ENCODE measurements around the gene PRKN. TPM values are rescaled to one million over a fixed set of nuclear protein-coding genes. Genes with fewer than 3 reads are reported as not detected.

Gene PRKN
- total RNA-seq, 1 donor from 2014 or later = 1.3 TPM

DNA sequence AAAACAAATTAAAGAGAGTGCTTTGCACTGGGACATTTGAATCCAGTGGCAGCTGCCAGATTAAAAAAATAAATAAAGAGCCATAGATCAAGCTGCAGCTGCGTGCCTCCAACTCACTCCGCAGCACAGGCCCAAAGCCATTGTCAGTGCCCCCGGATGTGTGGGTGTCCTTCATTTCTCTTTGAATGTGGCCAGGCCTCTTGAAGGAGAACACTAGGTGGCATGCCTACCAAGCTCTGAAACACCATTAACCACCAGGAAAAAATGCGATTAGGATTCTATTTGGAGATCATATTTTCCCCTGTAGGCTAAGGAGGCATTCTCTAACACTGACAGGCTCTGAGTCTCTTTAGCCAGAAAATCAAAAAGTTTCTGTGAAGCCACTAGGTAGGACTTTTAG, 549.8 kb downstream of the PRKN start:
- no peaks in the 10 kb centered on the region for H3K36me3 Mint-ChIP-seq (ENCODE audit: low read depth, unreplicated experiment)
- H3K4me3 Mint-ChIP-seq (ENCODE audit: unreplicated experiment) = no peak overlapping the region
- Histone ChIP-seq H3K27me3 (ENCODE audit: insufficient read depth, low read length) (no peaks in the 10 kb centered on the region), H3K4me1 (ENCODE audit: insufficient read depth, low read length) (peaks cover 15% of the 10 kb centered on the region), H3K9me3 (ENCODE audit: insufficient read depth, low read depth, low read length) (no peaks in the 10 kb centered on the region), H3K36me3 (ENCODE audit: insufficient read depth, low read length) (no peaks in the 10 kb centered on the region), H3K79me2 (ENCODE audit: insufficient read depth, low read length) (no peaks in the 10 kb centered on the region), H2AFZ (ENCODE audit: low read depth, low read length) (no peak overlapping the region), H3K9ac (ENCODE audit: low read length) (no peak overlapping the region), H3K27ac (ENCODE audit: low read depth, low read length) (no peak overlapping the region), H3K4me2 (ENCODE audit: low read length) (no peak overlapping the region), H4K20me1 (ENCODE audit: insufficient read depth, low read length) (no peaks in the 10 kb centered on the region), H3K4me3 (ENCODE audit: insufficient read depth, low read depth, low read length) (no peak overlapping the region)
- no peak for TF ChIP-seq EZH2 (IDR thresholded peaks at IDR 0.05; ENCODE audit: insufficient read depth, low read length)
- TF ChIP-seq, protein P1, sequence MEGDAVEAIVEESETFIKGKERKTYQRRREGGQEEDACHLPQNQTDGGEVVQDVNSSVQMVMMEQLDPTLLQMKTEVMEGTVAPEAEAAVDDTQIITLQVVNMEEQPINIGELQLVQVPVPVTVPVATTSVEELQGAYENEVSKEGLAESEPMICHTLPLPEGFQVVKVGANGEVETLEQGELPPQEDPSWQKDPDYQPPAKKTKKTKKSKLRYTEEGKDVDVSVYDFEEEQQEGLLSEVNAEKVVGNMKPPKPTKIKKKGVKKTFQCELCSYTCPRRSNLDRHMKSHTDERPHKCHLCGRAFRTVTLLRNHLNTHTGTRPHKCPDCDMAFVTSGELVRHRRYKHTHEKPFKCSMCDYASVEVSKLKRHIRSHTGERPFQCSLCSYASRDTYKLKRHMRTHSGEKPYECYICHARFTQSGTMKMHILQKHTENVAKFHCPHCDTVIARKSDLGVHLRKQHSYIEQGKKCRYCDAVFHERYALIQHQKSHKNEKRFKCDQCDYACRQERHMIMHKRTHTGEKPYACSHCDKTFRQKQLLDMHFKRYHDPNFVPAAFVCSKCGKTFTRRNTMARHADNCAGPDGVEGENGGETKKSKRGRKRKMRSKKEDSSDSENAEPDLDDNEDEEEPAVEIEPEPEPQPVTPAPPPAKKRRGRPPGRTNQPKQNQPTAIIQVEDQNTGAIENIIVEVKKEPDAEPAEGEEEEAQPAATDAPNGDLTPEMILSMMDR (IDR thresholded peaks at IDR 0.05; ENCODE audit: insufficient read depth, low read depth, low read length) = peak; percentile 22
- no peaks in the 10 kb centered on the region for H3K9me3 Mint-ChIP-seq (ENCODE audit: unreplicated experiment)
- H3K27ac Mint-ChIP-seq (ENCODE audit: unreplicated experiment) = no peak overlapping the region
- H3K27me3 Mint-ChIP-seq (ENCODE audit: low read depth, unreplicated experiment) = no peaks in the 10 kb centered on the region
- no peaks in the 10 kb centered on the region for H3K4me1 Mint-ChIP-seq (ENCODE audit: low read depth, unreplicated experiment)
- FAIRE-seq = no peak
- DNase-seq (ENCODE audit: low read depth) = peak; percentile 29

DNA sequence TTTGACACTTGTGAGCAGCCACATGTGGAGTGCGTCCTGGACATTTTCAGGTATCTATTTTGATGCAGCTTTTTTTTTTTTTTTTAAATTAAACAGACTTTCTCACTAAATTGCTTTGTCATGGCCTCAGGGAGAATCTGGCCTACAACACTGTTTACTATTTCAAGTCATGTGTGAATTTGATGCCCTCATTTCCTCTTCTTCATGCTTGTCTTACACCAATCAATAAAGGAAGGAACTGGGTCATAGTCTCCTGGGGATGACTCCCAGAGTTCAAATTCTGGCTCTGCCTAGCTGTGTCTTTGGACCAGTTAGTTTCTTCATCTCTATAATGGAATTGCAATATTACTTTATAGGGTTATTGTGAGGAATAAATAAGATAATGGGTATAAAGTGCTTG, 554.1 kb downstream of the PRKN start:
- Mint-ChIP-seq H3K4me1 (ENCODE audit: low read depth, unreplicated experiment) (no peaks in the 10 kb centered on the region), H3K27ac (ENCODE audit: unreplicated experiment) (no peak overlapping the region), H3K27me3 (ENCODE audit: low read depth, unreplicated experiment) (no peaks in the 10 kb centered on the region), H3K9me3 (ENCODE audit: unreplicated experiment) (no peaks in the 10 kb centered on the region), H3K4me3 (ENCODE audit: unreplicated experiment) (no peak overlapping the region), H3K36me3 (ENCODE audit: low read depth, unreplicated experiment) (no peaks in the 10 kb centered on the region)
- Histone ChIP-seq H2AFZ (ENCODE audit: low read depth, low read length) (no peak overlapping the region), H3K27ac (ENCODE audit: low read depth, low read length) (no peak overlapping the region), H3K36me3 (ENCODE audit: insufficient read depth, low read length) (no peaks in the 10 kb centered on the region), H3K27me3 (ENCODE audit: insufficient read depth, low read length) (no peaks in the 10 kb centered on the region), H3K79me2 (ENCODE audit: insufficient read depth, low read length) (no peaks in the 10 kb centered on the region), H3K4me2 (ENCODE audit: low read length) (no peak overlapping the region), H3K9ac (ENCODE audit: low read length) (no peak overlapping the region), H3K4me3 (ENCODE audit: insufficient read depth, low read depth, low read length) (no peak overlapping the region), H3K9me3 (ENCODE audit: insufficient read depth, low read depth, low read length) (no peaks in the 10 kb centered on the region), H4K20me1 (ENCODE audit: insufficient read depth, low read length) (no peaks in the 10 kb centered on the region), H3K4me1 (ENCODE audit: insufficient read depth, low read length) (peaks cover 4% of the 10 kb centered on the region)
- DNase-seq (ENCODE audit: low read depth) (no peak), FAIRE-seq (no peak)
- TF ChIP-seq, protein P1 (IDR thresholded peaks at IDR 0.05; ENCODE audit: insufficient read depth, low read depth, low read length) = no peak
- no peak for TF ChIP-seq EZH2 (IDR thresholded peaks at IDR 0.05; ENCODE audit: insufficient read depth, low read length)

DNA sequence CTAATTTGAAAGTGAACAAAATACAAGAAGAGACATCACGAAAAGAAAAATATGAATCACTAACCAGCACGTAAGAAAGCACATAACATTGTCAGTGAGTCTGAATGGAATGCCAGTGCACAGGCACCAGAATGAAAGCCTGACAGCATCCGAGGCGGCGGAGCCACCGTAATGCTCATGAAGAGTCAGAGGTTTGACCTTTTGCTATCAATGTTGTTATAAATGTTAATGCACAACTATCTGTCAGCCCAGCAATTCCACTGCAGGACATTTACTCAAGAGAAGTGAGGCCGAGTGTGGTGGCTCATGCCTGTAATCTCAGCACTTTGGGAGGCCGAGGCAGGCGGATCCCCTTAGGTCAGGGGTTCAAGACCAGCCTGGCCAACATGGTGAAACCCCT, 562.1 kb downstream of the PRKN start:
- Mint-ChIP-seq H3K4me3 (ENCODE audit: unreplicated experiment) (no peak overlapping the region), H3K27ac (ENCODE audit: unreplicated experiment) (no peak overlapping the region)
- no peak for FAIRE-seq

More for the DNA sequence above, 562.1 kb downstream of the PRKN start:
- H3K27ac ChIP-seq (ENCODE audit: low read depth, low read length) = no peak overlapping the region
- Mint-ChIP-seq H3K36me3 (ENCODE audit: low read depth, unreplicated experiment) (no peaks in the 10 kb centered on the region), H3K27me3 (ENCODE audit: low read depth, unreplicated experiment) (no peaks in the 10 kb centered on the region), H3K9me3 (ENCODE audit: unreplicated experiment) (no peaks in the 10 kb centered on the region), H3K4me1 (ENCODE audit: low read depth, unreplicated experiment) (no peaks in the 10 kb centered on the region)
- no peak overlapping the region for H3K9ac ChIP-seq (ENCODE audit: low read length)
- no peaks in the 10 kb centered on the region for H3K79me2 ChIP-seq (ENCODE audit: insufficient read depth, low read length)
- no peaks in the 10 kb centered on the region for H3K9me3 ChIP-seq (ENCODE audit: insufficient read depth, low read depth, low read length)
- H2AFZ ChIP-seq (ENCODE audit: low read depth, low read length) = no peak overlapping the region
- TF ChIP-seq, protein P1 (IDR thresholded peaks at IDR 0.05; ENCODE audit: insufficient read depth, low read depth, low read length) = no peak
- no peak for TF ChIP-seq EZH2 (IDR thresholded peaks at IDR 0.05; ENCODE audit: insufficient read depth, low read length)
- H4K20me1 ChIP-seq (ENCODE audit: insufficient read depth, low read length) = no peaks in the 10 kb centered on the region
- no peaks in the 10 kb centered on the region for H3K36me3 ChIP-seq (ENCODE audit: insufficient read depth, low read length)
- no peak overlapping the region for H3K4me3 ChIP-seq (ENCODE audit: insufficient read depth, low read depth, low read length)
- no peak for DNase-seq (ENCODE audit: low read depth)
- H3K4me1 ChIP-seq (ENCODE audit: insufficient read depth, low read length) = no peaks in the 10 kb centered on the region
- no peaks in the 10 kb centered on the region for H3K27me3 ChIP-seq (ENCODE audit: insufficient read depth, low read length)
- H3K4me2 ChIP-seq (ENCODE audit: low read length) = no peak overlapping the region
